Ectodermal cell (in vitro differentiated cells): Measurements from ENCODE around the gene MAST1.
"Not testable (repeated sequence)": the region's sequence is repeated elsewhere in the genome, so short reads cannot be mapped to it uniquely, and the experiment has no call there.

Experiments
- H3K27ac ChIP-seq: 2 replicates; pipeline ENCODE4 v1.7.0; 2013; ENCODE audit warnings: mild to moderate bottlenecking, low read depth, low read length; ENCODE audit not compliant: insufficient read depth, poor library complexity, severe bottlenecking
- H3K27me3 ChIP-seq: 2 replicates; pipeline ENCODE4 v1.7.0; 2013; ENCODE audit warnings: mild to moderate bottlenecking, low read length; ENCODE audit not compliant: insufficient read depth, control insufficient read depth, poor library complexity, severe bottlenecking
- H3K36me3 ChIP-seq: one replicate; pipeline ENCODE4 v1.7.0; 2013; ENCODE audit warnings: low read length; ENCODE audit not compliant: control insufficient read depth, insufficient read depth
- H3K4me1 ChIP-seq: one replicate; pipeline ENCODE4 v1.7.0; 2013; ENCODE audit warnings: low read length; ENCODE audit not compliant: control insufficient read depth, insufficient read depth
- H3K4me3 ChIP-seq: 2 replicates; pipeline ENCODE4 v1.7.0; 2013; ENCODE audit warnings: low read depth, low read length, control low read depth; ENCODE audit not compliant: insufficient read depth
- H3K9me3 ChIP-seq: 2 replicates; pipeline ENCODE4 v1.7.0; 2013; ENCODE audit warnings: mild to moderate bottlenecking, low read length, moderate library complexity; ENCODE audit not compliant: control insufficient read depth
- WGBS, 2 experiments: methylation state at CpG; one replicate each; pipeline ENCODE4 v1.1.7; 2013; ENCODE audit warnings: missing lambda C conversion rate in 2 of 2; 5-methylcytosine and 5-hydroxymethylcytosine counted together

Gene MAST1

DNA sequence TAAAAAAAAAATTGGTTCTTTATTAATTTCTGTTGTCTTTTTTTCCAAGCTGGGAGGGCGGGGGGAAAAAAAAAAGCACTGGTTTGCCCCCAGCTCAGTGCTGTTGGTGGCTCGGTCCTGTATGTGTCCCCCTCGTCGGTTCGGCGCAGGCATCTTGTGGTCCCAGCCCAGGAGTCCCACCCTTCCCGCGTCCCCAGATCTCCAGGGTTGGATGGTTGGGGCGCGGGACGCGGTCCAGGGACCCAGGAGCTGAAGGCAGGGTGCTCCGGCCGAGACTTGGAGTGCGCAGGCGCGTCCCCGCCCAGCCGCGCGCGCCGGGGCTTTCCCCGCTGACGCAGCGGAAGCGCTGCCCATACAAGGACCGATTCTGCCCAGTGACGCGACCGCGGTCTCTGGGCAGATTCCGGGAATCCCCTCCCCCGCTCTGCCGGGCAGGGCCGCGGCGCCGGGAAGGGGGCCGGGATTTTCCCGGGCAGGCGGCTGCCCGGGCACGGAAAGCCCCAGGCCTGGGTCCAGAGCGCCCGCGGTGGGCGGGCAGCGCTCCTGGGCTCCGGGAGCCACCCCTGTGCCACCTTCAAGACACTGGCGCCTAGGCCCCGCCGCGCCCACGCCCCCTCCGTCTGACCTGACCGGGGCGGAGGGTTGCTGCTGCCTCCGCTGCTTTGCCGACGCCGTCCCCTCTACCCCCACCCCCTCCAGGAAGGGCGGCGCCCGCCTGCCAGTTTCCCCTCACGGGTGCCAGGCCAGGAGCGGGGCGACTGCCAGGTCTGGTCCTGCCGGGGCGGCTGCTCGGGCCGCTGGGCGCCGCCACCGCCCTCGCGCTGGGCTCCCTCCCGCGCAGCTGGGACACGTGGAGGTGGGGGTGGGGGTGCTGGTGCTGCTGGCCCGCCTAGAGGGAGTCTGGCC, 44.8 kb upstream of the MAST1 start:
- H3K4me3 ChIP-seq: peak overlapping the region; percentile 54
- peaks cover 18% of the 10 kb centered on the region for H3K4me1 ChIP-seq
- H3K27ac ChIP-seq: no peak overlapping the region
- WGBS, 2 experiments: 0 to 1% methylated on average over 81 of the region's 81 CpGs
- no peaks in the 10 kb centered on the region for H3K9me3 ChIP-seq
- peaks cover 42% of the 10 kb centered on the region for H3K27me3 ChIP-seq
- no peaks in the 10 kb centered on the region for H3K36me3 ChIP-seq

GRCh38 chr19:12794196-12794941, 43.9 kb upstream of the MAST1 start:
- WGBS, 2 experiments: 75 to 84% methylated on average over 7 of the region's 7 CpGs
- no peak overlapping the region for H3K27ac ChIP-seq

GRCh38 chr19:12794971-12795381, 43.3 kb upstream of the MAST1 start:
- no peak overlapping the region for H3K27ac ChIP-seq

More at GRCh38 chr19:12794196-12794941, 43.9 kb upstream of the MAST1 start:
- Histone ChIP-seq H3K27me3 (peaks cover 42% of the 10 kb centered on the region), H3K4me1 (peaks cover 10% of the 10 kb centered on the region), H3K9me3 (no peaks in the 10 kb centered on the region), H3K4me3 (peak overlapping the region; percentile 54), H3K36me3 (peaks cover 3% of the 10 kb centered on the region)

DNA sequence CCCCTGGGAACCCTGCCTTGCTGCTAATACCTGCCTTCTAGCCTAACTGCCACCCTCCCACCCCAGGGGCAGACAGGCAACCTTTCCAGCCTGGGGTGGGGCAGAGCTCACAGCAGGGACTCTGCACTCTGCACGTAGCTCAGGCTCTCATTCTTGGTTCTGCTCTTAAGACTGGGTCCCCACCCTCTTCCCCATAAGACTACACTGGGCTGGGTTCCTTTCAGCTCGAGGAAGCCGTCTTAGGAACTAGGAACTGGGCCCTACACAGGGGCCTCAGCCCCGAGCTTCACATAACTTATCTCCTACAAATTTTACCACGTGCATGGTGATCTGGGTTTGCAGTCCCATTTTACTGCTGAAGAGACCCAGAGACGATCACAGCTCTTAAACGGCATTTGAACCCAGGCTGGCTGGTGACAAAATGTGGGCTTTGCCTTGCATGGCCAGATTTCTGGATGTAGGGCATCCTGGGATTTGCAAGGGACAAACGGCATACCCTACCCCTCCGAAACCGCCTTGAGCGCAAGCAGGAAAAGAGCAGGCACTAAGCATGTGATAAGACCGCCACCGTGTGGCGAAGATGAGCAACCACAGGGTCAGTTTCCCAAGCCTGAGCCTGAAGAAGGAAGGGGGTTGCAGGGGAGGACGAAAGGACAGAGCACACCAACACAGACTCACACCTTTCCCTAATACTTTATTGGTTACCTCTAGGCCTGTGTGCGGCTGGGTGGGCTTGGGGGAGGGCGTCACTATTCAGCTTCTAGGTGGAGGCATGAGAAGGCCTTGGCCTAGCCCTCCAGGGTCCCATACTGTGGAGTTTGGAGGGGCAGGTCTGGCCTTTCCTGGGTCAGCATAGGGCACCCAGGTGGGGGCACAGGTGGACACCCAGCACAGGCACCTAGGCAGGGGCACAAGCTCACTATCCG, 41.9 kb upstream of the MAST1 start:
- WGBS, 2 experiments: 21 to 23% methylated on average over 17 to 18 of the region's 18 CpGs
- H3K4me1 ChIP-seq: peaks cover 20% of the 10 kb centered on the region
- peaks cover 30% of the 10 kb centered on the region for H3K27me3 ChIP-seq
- peaks cover 13% of the 10 kb centered on the region for H3K36me3 ChIP-seq
- H3K27ac ChIP-seq: no peak overlapping the region
- no peaks in the 10 kb centered on the region for H3K9me3 ChIP-seq
- no peak overlapping the region for H3K4me3 ChIP-seq

More at GRCh38 chr19:12794971-12795381, 43.3 kb upstream of the MAST1 start:
- Histone ChIP-seq H3K4me1 (peaks cover 11% of the 10 kb centered on the region), H3K9me3 (no peaks in the 10 kb centered on the region), H3K27me3 (peaks cover 42% of the 10 kb centered on the region), H3K4me3 (no peak overlapping the region), H3K36me3 (peaks cover 9% of the 10 kb centered on the region)
- 94 to 95% methylated on average over 9 of the region's 9 CpGs for WGBS, 2 experiments

DNA sequence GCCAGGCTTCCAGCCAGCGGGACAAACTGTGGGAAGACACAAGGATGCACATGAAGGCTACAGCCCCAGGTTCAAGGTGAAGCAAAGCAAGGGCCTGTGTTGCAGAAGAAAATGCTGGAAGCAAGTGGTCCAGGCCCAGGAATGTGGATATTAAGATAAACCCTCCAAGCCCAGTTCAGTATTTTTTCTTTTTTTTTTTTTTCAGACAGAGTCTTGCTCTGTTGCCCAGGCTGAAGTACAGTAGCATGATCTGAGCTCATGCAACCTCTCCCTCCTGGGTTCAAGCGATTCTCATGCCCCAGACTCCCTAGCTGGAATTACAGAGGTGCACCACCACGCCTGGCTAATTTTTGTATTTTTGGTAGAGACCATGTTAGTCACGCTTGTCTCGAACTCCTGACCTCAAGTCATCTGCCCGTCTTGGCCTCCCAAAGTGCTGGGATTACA, 41.2 kb upstream of the MAST1 start:
- WGBS, 2 experiments: 94 to 96% methylated on average over 6 of the region's 6 CpGs
- Histone ChIP-seq H3K4me1 (peaks cover 21% of the 10 kb centered on the region), H3K27me3 (peaks cover 22% of the 10 kb centered on the region), H3K36me3 (peaks cover 13% of the 10 kb centered on the region), H3K27ac (no peak overlapping the region), H3K9me3 (no peaks in the 10 kb centered on the region), H3K4me3 (no peak overlapping the region)

GRCh38 chr19:12797607-12798006, 40.7 kb upstream of the MAST1 start:
- 92 to 94% methylated on average over 7 of the region's 7 CpGs for WGBS, 2 experiments

DNA sequence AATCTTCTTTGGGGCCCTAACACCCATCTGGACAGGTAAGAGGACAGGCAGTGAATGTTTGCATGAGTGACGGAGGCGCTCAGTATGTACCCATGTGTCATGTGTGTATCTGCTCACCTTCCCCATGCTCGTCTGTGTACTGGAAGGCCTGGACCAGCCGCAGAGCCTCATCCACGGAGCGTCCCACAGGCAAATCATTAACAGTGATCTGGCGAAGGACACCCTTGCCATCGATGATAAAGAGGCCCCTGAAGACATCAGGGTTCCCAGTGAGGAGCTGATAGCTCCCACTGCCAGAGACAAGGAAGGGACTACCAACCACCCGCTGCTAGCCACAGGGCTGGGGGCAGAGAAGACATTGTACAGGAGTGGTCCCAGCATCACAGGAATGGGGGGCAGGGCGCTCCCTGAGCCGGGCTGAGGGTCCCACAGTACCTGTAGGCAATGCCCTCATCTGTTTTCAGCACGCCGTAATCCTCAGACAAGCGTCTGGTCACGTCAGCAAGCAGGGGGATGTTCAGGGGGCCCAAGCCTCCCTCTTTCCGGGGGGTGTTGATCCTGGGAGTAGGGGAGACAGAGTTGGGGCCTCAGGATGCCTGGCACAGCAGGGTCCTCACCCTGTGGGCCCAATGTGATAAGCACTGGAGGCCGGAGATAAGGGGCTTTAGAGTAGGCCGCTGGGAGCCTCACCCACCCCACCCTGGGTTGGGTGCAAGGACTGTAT, 38.4 kb upstream of the MAST1 start:
- H3K36me3 ChIP-seq: peaks cover 13% of the 10 kb centered on the region
- 95% methylated on average over 18 of the region's 18 CpGs for WGBS, 2 experiments
- H3K27me3 ChIP-seq: peaks cover 9% of the 10 kb centered on the region
- H3K9me3 ChIP-seq: no peaks in the 10 kb centered on the region
- peaks cover 16% of the 10 kb centered on the region for H3K4me1 ChIP-seq
- H3K27ac ChIP-seq: no peak overlapping the region
- H3K4me3 ChIP-seq: no peak overlapping the region

More at GRCh38 chr19:12797607-12798006, 40.7 kb upstream of the MAST1 start:
- not testable (repeated sequence) for H3K9me3 ChIP-seq, H3K27ac ChIP-seq, H3K4me3 ChIP-seq
- peaks cover 25% of the 10 kb centered on the region for H3K4me1 ChIP-seq
- peaks cover 22% of the 10 kb centered on the region for H3K27me3 ChIP-seq
- H3K36me3 ChIP-seq: peaks cover 13% of the 10 kb centered on the region

- peaks cover 9% of the 10 kb centered on the region for H3K27me3 ChIP-seq
- H3K4me3 ChIP-seq: peak overlapping the region; percentile 93
- peaks cover 13% of the 10 kb centered on the region for H3K36me3 ChIP-seq
- 81 to 94% methylated on average over 1 of the region's 1 CpG for WGBS, 2 experiments
- H3K27ac ChIP-seq: no peak overlapping the region
- H3K9me3 ChIP-seq: no peaks in the 10 kb centered on the region
- peaks cover 16% of the 10 kb centered on the region for H3K4me1 ChIP-seq
These were observed 37.9 kb upstream of the MAST1 start for GRCh38 chr19:12800466-12800770.

DNA sequence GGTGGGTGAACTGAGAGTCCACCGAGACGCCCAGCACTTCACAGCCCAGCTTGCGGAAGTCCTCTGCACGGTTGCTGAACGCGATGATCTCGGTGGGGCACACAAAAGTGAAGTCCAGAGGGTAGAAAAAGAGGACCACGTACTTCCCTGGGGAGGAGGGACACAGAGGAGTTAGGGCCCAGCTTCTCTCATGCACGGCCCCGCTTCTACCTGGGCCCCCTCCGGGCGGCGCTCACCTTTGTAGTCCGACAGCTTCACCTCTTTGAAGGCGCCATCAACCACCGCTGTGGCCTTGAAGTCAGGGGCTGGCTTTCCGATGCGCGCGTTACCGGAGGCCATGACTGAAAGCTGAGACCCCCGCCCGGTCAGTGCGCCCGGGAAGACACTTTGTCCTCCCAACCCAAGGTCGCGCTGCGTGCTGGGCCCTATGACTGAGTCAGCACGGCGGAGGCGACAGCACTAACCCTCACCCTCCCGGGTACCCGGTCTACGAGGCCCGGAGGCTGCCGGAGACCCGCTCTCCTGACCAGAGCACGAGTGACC, 37.3 kb upstream of the MAST1 start:
- WGBS, 2 experiments: 4 to 5% methylated on average over 38 of the region's 38 CpGs

More for the DNA sequence above, 37.3 kb upstream of the MAST1 start:
- Histone ChIP-seq H3K27ac (no peak overlapping the region), H3K9me3 (no peaks in the 10 kb centered on the region), H3K4me1 (peaks cover 16% of the 10 kb centered on the region), H3K4me3 (peak overlapping the region; percentile 93), H3K36me3 (peaks cover 13% of the 10 kb centered on the region), H3K27me3 (peaks cover 9% of the 10 kb centered on the region)
